Femur (tissue), 1 donor: ENCODE results near the gene SND1.
A peak's percentile ranks its signal among the peaks of the same experiment; 100 is the strongest.
"Not testable (repeated sequence)": the region's sequence is repeated elsewhere in the genome, so short reads cannot be mapped to it uniquely, and the experiment has no call there.

Source experiments
- DNase-seq: peaks from one replicate; pipeline ENCODE4 v3.0.0-alpha.2; 2017

Gene SND1

DNA sequence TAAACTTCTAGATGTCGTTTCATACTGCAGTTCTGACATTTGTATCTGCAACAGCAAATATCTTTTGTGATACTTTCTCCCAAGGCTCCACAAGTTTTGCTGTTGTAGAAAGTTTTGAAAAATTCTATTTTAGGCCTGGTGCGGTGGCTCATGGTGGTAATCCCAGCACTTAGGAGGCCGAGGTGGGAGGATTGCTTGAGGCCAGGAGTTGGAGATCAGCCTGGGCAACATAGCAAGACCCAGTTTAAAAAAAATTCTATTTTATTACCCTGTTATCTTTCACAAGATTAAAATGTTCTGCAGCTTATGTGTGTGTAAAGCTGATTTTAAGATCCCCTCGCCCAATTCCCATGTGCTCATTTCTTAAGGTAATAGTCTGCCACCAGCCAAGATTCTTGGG lies 1.4 kb downstream of the SND1 start:
- DNase-seq = no peak

DNA sequence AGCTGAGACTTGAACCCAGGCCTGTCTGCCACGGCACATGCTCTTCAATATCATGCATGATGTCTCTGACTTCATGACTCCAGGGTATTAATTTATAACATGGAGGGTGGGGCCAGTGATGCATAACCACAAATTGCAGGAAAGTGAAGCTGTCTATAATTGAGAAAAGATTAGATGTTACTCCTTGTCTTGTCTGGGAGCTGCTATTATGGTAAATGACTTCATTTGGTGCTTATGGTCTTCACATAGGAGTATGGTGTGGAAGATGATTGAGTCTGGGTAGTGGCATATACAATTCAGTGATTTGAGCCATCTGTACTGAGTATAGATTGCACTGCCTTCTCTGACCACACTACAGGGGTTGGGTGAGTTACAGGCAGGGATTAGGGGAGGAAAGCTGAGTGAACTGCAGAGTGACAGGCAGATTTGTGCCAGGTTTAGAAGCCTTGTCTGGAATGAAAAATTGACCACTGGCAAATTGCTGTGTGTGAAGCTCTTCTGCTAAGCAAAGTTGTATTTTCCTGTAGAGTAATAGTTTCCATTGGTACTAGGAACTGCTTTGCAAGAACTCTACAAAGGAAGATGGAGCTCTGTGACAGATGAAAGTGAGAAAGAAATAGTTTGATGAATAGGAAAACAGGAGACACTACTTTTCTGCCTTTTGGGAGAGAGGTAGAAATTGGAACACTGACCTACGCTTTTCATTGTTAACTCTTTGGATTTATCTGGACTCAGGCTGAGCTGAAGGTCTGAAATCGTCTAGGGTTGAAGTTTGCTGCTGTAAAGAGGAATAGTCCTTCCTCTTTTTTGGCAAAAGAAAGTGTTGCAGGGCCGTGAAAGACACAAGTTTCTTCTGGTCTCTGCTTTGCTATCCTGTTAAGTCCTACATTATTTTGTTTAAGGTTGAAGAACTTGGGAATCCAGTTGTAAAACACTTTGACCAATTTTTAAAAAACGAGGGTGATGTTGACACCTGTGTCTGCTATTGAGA lies 2.7 kb downstream of the SND1 start:
- peak; percentile 61 for DNase-seq

DNA sequence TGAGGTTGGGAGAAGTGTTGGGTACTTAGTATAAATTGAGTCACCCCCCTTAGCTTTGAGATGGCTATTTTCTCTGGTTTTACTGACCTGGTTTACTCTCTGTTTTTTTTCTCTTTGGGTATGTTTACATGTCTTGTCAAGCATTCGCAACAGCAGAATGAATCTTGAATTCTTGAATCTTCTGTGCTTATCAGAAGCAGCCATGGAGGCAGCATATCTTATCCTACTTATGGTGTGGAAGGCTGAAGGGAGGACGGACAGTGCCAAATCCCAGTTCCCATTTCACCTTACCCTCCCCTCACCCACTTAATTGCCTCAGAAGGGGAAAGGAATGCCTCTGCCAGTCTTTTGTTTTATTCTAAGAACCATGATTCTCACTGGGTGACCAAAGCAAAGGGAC lies 3.7 kb downstream of the SND1 start:
- DNase-seq = no peak

DNA sequence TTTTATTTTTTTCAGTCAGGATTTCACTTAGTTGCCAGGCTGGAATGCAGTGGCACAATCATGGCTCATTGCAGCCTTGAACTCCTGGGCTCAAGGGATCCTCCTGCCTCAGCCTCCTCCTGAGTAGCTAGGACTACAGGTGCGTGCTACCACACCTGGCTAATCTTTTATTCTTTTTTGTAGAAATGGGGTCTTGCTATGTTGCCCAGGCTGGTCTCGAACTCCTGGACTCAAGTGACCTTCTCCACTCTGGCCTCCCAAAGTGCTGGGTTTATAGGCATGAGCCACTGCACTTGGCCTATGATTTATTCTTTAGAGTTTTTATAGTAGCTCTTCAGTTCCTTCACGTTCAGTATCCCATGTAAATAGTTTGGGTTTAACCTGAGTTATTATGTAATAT lies 5.5 kb downstream of the SND1 start:
- DNase-seq = no peak

DNA sequence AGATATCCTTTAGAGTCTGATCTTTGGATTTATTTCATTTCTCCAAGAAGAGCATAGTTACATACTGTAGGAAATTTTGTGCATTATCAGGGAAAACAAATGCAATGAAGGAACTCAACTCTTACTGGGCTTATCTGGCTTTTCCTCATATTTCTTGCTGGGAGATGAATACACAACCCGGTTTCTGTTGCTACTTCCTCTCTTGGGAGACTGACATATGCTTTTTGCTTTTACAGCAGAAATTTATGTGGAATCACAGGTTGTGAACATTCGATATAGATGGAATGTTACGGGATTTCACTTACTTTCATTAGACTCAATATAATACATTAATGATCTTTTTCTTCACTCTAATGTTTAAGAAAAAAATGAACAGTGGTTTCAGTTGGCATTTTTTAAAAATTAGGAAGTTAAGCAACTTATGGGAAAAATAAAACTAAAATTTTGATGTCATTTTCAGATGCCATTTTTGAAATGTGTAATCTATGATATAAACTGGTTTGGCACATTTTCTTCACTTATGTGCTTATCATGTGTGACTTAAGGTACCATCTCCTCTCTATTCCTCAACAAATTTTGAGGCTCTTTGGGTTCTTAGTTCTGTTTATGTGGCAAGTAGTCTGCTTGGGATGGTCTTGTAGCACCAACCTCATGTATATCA lies 7.1 kb downstream of the SND1 start:
- DNase-seq = no peak

DNA sequence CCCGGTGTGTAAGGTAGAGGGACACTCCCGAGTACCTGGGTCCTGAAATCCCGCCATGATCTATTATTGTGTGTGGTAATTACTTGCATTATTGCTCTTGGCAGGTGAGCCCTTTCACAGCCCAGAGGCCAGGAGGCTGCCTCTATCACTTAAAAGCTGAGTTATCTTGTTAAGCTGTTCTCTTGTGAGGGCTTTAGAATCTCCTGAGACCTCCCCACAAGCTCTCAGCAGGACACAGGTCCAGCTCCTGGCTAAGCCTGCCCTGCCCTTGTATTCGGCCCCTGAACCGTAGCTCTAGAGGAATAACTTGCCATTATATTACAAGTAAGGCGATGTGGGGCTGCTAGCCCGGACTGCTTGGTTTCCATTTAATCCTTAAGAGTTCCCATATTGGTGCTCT lies 13.9 kb downstream of the SND1 start:
- DNase-seq = no peak

DNA sequence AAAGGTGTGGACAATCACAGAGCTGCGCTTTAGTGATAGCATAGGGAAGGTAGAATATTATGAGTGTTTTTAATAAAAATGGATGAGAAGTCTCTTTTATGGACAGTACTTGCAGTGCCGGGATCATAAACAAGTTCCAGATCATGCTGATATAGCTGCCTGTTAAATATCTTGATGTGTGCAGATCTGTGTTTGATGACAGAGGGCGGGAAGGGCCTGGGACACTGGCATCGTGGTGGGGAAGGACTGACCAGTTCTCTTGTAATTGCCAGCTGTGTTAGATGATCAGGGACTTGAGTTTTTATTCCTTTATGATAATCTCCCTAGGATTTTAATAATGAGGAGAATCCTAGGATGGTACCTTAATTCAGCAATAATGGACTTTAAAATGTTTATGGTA lies 14.6 kb downstream of the SND1 start:
- no peak for DNase-seq

DNA sequence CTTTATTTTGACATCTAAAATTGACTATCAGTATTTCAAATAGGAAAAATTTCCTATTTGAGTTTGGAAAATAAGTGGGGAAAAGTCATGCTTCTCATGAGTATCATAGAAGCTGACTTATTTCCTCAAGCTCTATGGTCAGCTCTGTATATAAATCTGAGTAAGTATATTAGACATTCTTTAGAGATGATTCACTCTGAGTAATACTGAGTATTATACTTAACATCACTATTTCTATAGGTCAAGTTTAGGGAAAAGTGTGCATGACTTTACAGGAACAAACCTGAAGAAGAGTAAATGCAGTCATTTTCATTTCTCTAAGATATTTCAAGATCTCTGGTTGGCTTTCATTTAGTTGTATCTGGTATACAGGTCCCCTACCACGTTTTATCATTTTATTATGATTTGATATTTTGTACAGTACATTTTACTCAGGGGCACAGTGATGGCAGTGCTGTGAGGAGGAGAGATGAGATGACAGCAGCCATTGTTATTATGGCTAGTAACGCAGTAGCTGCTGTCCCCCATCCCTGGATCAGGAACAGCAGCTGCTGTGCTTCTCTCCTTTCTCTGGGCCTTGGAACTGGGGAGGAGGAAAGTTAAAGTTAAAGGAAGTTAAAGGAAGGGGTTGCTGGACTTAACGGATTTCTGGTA lies 15.2 kb downstream of the SND1 start:
- DNase-seq = no peak

DNA sequence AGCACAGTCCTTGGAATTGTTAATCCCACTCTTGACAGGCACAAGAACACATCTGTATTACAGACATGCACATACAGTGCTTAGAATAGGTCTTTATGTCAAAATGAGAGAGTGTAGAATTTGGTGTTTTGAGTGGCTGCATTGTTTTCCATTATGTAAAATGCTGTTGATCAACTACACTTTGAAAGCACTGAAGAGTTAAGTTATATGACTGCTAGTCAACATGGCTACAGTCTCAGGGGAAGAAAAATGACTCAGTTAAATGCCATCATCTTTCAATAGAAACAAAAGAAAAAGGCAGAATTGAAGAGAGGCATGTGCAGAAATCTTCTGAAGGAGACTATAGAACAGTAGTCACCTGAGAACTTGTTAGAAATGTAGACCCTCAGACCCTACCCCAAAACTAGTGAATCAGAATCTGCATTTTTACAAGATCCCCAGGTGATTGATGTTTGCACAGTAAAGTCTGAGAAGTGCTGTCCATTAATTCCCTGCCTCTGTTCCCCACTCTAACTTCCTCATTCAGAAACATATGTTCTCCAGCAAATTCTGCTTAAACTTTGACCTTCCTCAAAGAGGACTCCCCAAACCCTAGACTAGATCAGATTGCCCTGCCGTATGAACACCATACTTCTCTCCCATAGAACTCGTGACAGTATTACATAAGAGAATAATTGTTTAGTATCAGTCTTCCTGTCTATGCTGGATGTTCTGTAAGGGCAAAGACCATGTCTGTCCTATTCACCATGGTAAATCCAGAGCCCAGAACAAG lies 16.0 kb downstream of the SND1 start:
- DNase-seq = no peak

DNA sequence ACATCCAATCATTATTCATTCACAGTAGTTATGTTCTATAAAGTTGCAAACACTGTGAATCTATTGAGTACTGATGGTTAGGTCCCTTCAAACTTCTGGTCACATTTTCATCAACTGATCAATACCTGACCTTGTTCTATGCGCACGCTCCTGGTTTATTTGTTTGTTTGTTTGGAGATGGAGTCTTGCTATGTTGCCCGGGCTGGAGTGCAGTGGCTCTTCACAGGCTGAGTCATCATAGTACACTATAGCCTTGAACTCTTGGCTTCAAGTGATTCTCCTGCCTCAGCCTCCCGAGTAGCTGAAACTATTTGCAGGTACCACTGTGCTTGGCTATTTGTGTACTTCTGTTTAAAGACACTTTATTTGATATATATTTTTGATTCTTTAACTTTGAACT lies 19.3 kb downstream of the SND1 start:
- DNase-seq = no peak

DNA sequence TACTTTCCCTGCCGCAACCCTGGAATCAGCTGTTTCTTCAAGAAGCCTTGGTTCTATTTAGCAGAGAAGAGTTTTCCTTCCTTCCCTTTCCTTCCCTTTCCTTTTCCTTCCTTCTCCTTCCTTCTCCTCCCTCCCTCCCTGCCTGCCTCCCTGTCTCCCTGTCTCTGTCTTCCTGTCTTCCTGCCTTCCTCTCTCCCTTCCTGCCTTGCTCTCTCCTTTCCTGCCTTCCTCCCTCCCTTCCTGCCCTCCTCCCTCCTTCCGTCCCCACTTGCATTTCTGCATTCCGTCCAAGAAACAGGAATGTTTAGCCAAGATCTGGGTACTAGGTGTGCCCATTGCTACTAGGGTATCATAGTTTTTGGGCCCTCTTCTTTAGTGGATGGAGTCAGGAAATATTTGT lies 21.9 kb downstream of the SND1 start:
- DNase-seq = no peak

DNA sequence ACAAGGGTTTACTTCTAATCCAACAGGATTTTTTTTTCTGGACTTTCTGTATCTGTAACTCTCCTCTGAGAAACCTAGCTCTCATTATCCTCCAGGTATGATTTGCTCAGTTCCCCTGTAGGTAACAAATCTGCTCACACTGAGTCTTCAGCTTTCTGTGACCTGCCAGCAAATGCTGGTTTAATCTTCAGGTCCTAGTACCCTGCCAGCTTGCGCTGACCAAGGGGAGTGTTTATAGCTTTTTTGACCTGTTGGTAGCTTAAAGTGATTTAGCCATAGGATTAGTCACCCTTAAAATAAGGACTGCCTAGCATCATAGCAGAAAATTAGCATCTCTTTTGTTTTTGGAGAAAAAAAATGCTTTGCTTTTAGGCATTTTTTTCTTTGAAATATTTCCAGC lies 22.4 kb downstream of the SND1 start:
- DNase-seq = no peak

DNA sequence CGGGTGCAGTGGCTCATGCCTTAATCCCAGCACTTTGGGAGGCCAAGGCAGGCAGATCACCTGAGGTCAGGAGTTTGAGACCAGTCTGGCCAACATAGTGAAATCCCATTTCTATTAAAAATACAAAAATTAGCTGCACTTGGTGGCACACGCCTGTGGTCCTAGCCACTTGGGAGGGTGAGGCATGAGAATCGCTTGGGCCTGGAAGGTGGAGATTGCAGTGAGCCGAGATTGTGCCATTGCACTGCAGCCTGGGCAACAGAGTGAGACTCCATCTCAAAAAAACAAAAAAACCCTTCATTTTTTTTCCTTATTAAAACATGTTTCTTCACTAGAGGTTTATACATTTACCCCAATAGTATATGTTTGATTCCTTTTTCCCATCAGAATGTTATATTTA lies 22.9 kb downstream of the SND1 start:
- not testable (repeated sequence) for DNase-seq

DNA sequence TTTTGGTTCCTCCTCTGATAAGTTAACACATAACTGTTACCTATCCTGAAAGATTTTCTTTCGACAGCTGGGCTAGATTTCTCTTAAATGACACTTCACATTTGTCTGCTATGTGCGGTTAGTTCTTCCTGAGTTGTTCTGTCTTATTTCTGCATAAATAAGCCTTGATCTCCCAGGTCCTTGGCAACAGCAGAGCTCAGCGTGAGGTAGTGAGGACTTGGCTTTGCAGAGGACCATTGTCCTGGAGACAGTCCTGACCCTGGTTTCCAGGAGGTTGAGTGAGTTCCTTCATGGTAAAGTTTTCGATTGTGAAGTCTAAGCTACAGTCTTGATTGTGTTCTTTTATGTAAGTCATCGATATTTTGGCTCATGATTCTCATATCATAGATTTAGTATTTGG lies 23.7 kb downstream of the SND1 start:
- DNase-seq = no peak

DNA sequence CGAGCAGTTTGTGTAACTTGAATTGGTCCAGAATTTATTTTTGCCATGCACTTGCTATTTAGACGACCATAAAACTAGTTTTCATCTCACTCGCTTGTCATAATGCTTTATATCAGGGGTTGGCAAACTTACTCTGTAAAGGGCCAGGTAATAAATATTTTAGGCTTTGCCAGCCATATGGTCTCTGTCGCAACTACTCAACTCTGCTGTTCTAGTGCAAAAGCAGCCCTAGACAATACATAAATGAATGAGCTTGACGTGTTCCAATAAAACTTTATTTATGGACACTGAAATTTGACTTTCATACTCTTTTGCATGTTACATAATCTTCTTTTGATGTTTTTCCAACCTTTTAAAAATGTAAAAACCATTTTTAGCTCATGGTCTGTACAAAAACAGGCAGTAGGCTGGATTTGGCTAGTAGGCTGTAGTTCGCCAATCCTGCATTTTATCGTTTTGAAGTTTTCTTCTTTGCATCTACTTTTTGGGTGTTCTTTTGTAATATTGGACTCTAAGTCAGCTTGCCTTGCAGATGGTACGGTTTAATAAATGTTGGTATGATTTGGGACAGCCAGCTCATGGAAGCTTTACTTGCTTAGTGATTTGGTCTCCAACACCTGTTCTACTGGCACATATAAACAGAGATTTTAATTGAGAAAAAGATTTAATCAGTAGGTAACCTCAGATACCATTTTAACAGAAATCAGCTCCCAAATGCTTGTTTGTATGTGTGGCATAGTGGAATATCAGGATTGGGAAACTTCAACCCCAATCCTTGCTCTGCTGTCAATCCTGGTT lies 25.6 kb downstream of the SND1 start:
- DNase-seq = no peak

DNA sequence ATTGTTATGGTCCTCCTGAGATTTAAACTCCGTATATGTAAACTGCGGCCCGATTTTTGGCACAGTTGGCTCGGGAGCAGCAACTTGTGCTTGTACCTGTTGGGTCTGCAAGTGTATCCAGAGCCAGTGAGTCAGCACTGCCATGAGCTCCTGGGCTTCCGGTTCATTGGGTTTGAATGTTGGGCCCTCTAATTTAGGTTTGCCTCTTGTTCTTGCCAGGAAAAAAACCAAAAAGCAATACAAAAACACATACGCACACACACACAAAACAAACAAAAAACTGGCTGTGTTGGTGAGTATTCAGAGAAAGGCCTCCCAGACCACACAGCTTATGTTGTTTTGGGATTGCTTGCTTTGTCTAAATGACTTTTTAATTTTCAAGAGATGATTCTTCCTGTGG lies 26.3 kb downstream of the SND1 start:
- peak; percentile 28 for DNase-seq

DNA sequence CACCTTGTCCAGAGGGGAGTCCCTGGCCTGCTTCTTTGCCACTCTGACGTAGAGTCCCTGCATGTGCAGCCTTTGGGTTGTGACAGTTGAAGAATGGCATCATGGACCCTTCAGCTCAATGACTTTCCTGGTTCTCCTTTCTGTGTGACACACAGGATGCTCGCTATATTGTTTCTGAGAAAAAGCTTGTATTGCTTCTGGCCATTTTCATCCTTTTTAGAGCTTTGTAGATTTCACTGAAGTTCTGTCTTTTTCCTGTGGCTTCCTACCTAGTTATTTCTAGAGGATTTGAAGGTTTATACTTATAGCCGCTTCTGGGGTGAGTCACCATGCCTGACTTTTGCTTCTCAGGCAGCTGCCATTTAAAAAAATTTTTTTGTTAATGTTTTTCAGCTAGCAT lies 27.0 kb downstream of the SND1 start:
- DNase-seq = no peak

DNA sequence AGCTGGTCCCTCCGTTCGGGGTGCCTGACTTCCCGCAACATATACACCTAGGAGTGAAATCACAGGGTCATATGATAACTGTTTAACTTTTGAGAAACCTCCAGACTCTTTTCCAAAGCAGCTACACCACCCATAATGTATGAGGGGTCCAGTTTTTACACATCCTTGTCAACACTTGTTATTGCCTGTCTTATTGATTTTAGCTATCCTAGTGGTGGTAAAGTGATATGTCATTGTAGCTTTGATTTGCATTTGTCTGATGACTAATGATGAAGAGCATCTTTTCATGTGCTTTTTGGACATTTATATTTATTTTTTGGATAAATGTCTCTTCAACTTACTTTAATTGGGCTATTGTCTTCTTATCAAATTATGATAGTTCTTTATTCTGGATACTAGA lies 29.0 kb downstream of the SND1 start:
- DNase-seq = no peak

DNA sequence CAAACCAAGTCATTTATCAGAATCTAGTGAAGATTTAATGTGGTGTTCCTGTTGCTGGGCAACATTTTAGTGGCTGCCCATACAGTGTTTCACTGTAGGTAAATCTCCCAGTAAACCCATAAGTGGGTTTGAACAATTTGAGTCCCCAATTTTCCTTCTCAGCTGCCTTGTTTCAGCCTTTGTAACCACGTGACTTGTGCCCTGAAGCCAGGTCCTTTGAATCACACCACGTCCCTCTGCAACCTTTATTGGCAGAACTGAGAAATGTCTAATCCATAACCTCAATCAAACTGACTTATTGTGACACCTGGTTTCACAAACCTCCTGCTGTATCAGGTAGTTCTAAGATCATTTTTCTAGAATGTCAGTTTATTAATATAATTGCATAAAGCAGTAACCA lies 30.1 kb downstream of the SND1 start:
- DNase-seq = no peak

DNA sequence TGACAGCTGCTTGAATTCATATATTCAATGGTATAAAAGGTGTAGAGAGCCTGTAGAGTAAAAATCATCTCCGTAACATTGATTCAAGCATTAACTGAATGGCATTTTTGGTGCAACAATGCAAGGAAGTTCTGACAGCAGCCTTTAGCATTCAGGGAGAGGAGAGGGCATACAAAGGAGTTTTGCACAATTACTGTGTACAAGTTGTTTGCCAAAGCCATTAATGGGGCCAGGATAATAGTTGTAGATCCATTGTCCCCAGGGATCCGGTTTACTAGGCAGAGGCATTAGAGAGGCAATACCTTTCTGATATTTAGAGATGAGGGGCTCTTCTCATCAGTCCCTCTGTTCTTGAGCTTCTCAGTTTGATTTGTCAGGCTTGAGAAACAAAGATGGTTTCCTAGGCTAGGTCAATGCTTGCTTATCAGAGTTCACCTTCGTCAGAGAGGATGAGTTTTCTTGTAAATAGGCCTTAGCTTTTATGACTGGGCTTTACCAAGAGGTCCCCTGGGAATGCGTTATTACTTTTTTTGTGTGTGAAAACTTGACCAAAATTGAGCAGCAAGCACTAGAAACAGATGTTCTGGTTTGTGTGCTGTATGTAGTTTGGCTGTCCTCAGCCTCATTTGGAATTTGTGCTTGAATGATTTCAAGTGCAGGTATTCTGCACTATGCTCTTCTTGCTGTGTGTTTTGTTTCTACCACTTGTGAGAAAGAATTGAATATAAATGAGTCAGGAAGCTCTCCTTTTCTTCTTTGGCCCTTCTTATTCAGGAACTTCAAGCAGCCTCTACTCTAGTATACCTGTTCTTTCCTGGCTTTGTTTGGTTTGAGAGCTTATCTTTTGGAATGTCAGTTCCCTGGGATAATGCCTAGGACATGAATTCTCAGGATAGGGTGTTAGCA lies 32.0 kb downstream of the SND1 start:
- DNase-seq = no peak

DNA sequence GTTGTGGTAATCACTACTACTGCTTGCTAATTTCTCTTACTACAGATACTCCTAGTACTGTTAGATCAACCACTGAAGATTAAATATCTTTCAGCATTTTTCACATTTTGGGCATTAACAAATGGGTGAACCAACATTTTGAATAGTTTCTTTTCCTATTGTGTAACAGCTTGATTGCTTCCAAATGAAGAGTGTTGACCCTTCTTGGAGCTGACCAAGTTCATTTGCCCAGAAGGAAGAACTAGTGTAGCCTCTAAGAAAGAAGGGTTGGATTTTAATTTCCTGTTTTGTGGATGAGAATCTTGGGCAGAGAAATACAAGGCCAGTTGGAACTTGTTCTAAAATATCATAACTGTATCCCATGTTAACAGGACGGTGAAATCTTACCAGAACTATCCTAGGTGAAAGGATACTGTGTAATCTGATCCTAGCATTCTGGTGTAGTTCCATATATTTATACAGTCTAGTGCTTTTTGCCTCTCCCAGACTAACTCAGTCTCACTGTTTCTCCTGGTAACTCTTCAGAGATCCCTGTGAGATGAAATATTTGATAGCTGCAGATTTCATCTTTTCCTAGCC lies 37.3 kb downstream of the SND1 start:
- no peak for DNase-seq
